Activated naive CD8-positive, alpha-beta T cell (primary cell): ENCODE data around the gene INSM1.

Source experiments
- H3K27ac Mint-ChIP-seq: one replicate; pipeline ENCODE4 v1.8.0; 2021; ENCODE audit warnings: mixed read lengths
- H3K27me3 Mint-ChIP-seq: one replicate; pipeline ENCODE4 v1.8.0; 2021; ENCODE audit warnings: mixed read lengths
- H3K36me3 Mint-ChIP-seq: one replicate; pipeline ENCODE4 v1.8.0; 2021; ENCODE audit warnings: mixed read lengths
- H3K4me1 Mint-ChIP-seq: one replicate; pipeline ENCODE4 v1.8.0; 2021; ENCODE audit warnings: low read depth, mixed read lengths
- H3K4me3 Mint-ChIP-seq: one replicate; pipeline ENCODE4 v1.8.0; 2021; ENCODE audit warnings: mild to moderate bottlenecking, mixed read lengths
- H3K9me3 Mint-ChIP-seq: one replicate; pipeline ENCODE4 v1.8.0; 2021; ENCODE audit warnings: low read depth, mixed read lengths

The INSM1 gene

DNA sequence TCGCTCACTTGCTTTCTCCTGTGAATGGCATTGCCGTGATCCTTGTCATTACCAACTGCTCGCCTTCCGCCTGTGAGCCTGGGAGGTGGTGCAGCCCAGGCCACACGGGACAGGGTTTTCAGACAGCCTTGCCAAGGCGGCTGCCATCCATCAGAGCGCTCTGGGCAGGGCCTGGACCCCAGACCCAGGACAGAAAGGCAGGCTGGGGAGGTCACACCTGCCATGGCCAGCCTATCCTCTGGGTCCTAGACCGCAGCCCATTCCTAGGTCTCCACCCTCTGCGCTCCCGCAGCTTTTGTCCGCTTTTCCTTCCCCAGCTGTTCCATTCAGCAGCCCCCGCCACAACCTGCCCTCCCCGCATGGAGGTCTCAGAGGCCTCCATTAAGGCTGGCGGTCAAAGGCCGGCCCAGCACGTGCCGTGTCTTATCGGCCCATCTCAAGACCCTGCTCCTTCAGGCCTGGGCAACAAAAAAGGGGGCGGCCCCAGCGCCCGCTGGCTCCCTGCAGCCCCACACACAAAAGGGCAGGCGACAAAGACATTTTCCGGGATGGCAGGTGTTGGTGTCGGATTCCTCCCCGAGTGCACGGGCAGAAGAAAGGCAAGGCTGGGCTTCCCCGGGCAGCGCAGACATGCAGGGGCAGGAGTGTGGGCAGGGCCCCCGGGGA is 28.1 kb downstream of the INSM1 start:
- Mint-ChIP-seq H3K27ac (no peak overlapping the region), H3K27me3 (no peaks in the 10 kb centered on the region), H3K9me3 (no peaks in the 10 kb centered on the region), H3K4me3 (no peak overlapping the region), H3K36me3 (peaks cover 2% of the 10 kb centered on the region), H3K4me1 (no peaks in the 10 kb centered on the region)

DNA sequence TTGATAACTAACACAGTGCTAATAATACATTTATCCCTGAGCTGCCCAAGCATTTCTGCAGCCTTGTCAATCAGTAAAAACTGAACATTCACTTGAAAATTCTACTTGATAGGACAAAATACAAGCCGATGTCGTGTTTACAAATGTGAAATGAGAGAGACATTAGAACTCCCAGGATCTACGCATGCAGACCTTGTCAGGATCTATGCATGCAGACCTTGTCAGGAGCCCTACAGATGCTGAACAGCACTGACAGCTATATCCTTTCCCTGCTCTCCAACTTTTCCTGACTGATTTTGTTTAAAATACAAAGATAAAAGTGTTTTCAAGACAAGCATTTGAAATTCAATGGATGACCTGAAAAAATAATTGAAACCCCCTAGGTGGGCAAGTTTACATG is 28.9 kb downstream of the INSM1 start:
- no peaks in the 10 kb centered on the region for H3K27me3 Mint-ChIP-seq
- H3K36me3 Mint-ChIP-seq = peaks cover 2% of the 10 kb centered on the region
- H3K4me3 Mint-ChIP-seq = no peak overlapping the region
- H3K9me3 Mint-ChIP-seq = no peaks in the 10 kb centered on the region
- no peaks in the 10 kb centered on the region for H3K4me1 Mint-ChIP-seq
- no peak overlapping the region for H3K27ac Mint-ChIP-seq

DNA sequence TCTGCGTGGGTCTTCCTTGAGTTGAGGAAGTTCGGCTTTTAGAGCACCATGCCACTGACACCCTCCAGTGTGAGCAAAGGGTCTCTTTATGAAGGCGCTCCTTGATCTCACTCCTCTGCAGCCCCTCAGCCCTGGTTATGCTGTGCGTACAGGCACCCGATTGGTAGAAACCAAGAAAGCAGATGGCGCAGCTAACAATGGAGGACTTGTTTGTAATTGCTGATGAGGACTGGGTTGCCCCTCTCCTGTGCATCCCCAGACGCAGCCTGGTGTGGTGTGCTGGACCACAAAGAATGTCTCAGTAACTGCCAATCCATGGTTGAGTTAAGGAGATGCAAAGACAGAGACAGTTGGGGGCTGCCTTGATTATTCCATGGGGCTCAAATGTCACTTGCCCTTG is 30.2 kb downstream of the INSM1 start:
- Mint-ChIP-seq H3K27ac (no peak overlapping the region), H3K9me3 (no peaks in the 10 kb centered on the region), H3K27me3 (no peaks in the 10 kb centered on the region), H3K4me3 (no peak overlapping the region), H3K4me1 (no peaks in the 10 kb centered on the region), H3K36me3 (peaks cover 5% of the 10 kb centered on the region)

DNA sequence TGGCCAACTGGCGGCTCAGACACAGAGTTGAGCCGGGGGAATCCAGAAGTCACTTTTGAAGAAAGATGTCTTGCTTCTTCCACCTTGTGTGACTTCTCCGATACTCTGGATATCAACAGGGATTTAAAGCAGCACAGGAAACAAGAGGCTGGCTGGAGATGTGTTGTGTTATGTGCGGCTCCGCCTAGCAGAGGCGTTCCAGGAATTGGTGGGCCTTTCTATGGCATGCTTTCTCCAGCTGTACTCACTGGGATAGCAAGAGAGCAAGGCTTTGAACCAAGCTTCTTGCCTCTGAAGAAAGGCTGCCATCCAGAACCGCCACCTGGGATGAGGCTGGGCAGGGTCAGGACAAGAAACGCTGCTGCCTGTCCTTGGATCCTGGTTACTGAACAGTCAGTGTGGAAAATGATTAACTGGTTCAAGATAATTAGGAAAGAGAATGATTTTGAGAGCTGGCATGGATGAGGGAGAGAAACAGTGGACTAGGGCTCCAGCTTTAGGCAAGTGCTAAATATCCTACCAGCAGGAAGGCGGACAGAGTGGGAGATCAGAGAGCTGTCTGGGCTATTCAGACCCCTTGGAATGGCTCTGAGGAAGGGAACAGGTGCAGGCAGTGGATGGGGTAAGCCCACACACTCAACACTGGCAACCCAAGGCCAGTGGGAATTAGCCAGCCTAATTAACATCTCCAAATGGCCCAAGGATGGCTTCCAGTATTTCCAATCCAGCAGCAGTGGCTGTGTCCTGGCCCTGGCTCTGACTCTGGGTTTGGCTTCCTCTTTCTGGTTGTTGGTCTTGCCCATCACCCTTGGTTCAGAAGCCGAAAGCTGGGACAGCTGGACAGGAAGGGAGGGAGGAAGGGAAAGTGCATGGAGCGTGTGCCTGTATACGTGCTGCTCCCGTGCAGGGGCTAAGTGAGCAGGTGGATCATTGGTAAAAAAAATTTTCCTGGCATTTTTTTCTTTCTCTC is 31.9 kb downstream of the INSM1 start:
- Mint-ChIP-seq H3K27ac (no peak overlapping the region), H3K9me3 (no peaks in the 10 kb centered on the region), H3K36me3 (peaks cover 5% of the 10 kb centered on the region), H3K4me1 (no peaks in the 10 kb centered on the region), H3K4me3 (no peak overlapping the region), H3K27me3 (no peaks in the 10 kb centered on the region)

DNA sequence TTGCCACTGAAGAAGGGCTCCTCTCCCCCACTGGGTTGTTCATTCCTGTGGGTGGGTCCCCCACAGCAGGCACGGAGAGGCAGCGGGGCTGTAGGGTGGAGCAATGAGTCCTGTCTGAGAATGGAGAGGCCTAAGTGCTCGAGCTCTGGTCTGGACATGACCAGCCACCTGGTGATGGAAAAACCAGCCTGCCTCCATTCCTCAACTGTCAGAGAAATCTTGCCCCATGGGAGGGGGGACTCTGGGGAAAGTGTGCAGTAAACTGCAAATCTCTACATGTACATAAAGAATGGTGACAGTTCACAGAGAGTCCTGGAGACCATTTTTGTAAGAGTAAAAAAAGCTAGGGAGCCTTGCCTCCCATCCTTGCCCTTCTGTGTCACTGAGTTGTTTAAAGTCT is 34.1 kb downstream of the INSM1 start:
- Mint-ChIP-seq H3K36me3 (peaks cover 5% of the 10 kb centered on the region), H3K27me3 (no peaks in the 10 kb centered on the region), H3K4me3 (no peak overlapping the region), H3K4me1 (no peaks in the 10 kb centered on the region), H3K9me3 (no peaks in the 10 kb centered on the region), H3K27ac (no peak overlapping the region)

DNA sequence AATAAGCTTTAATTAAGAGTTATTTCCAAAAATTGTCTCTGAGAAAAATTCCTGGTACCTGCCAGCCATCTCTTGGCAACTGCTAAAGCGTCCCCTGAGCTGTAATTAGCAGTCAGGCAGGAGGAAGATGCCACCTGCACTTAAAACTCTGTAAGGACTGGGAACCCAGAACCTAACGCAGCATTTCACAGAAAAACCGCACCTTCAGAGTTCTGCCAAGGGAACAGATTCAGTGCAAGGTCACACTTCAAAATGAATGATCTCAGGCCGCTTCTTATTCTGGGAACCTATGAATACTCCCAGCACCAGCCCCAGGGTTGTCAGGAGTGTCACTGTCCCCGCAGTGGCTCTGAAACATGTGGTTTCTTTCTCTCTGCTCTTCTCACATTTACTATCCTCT is 36.7 kb downstream of the INSM1 start:
- H3K27me3 Mint-ChIP-seq = no peaks in the 10 kb centered on the region
- peaks cover 3% of the 10 kb centered on the region for H3K36me3 Mint-ChIP-seq
- H3K4me1 Mint-ChIP-seq = no peaks in the 10 kb centered on the region
- H3K9me3 Mint-ChIP-seq = no peaks in the 10 kb centered on the region
- H3K27ac Mint-ChIP-seq = peak overlapping the region; percentile 23
- H3K4me3 Mint-ChIP-seq = no peak overlapping the region

DNA sequence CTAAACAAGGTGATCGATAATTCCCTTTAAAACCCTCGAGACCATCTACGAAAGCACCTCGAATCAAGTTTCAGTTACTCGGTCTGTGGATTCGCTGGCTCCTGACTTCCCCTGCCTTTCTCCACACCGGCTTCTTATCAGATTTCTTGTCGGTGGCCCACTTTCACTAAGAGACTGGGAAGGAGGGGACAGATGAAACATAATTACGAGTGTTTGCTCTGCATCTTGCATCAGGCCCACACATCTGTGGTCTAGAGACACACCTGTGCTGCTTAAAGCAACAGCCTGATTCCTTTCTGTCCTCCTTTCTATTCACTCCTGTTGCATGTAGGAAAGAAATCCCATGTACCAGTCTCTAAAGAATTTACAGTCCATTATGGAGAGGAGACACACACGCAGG is 37.7 kb downstream of the INSM1 start:
- Mint-ChIP-seq H3K4me1 (no peaks in the 10 kb centered on the region), H3K36me3 (peaks cover 3% of the 10 kb centered on the region), H3K27me3 (no peaks in the 10 kb centered on the region)

DNA sequence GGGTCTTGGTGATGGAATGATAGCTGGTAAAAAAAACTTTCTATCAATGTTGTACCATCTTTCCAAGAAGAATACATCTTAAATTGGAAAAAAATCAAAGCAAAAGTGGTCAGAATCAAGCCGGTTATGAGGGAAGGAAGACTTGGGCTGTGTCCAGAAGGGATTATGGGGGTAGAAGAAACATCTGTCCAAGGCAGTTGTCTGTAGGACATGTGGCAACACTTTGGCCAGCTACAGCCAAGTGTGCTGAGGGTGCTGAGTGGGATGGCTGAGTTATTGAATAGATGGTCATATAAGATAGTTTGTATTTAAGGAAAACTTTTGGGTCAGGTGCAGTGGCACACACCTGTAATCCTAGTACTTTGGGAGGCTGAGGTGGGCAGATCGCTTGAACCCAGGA is 38.4 kb downstream of the INSM1 start:
- Mint-ChIP-seq H3K9me3 (no peaks in the 10 kb centered on the region), H3K36me3 (peaks cover 6% of the 10 kb centered on the region), H3K4me1 (no peaks in the 10 kb centered on the region), H3K27ac (no peak overlapping the region), H3K27me3 (no peaks in the 10 kb centered on the region), H3K4me3 (no peak overlapping the region)

More for the DNA sequence above, 37.7 kb downstream of the INSM1 start:
- Mint-ChIP-seq H3K4me3 (no peak overlapping the region), H3K27ac (no peak overlapping the region), H3K9me3 (no peaks in the 10 kb centered on the region)

DNA sequence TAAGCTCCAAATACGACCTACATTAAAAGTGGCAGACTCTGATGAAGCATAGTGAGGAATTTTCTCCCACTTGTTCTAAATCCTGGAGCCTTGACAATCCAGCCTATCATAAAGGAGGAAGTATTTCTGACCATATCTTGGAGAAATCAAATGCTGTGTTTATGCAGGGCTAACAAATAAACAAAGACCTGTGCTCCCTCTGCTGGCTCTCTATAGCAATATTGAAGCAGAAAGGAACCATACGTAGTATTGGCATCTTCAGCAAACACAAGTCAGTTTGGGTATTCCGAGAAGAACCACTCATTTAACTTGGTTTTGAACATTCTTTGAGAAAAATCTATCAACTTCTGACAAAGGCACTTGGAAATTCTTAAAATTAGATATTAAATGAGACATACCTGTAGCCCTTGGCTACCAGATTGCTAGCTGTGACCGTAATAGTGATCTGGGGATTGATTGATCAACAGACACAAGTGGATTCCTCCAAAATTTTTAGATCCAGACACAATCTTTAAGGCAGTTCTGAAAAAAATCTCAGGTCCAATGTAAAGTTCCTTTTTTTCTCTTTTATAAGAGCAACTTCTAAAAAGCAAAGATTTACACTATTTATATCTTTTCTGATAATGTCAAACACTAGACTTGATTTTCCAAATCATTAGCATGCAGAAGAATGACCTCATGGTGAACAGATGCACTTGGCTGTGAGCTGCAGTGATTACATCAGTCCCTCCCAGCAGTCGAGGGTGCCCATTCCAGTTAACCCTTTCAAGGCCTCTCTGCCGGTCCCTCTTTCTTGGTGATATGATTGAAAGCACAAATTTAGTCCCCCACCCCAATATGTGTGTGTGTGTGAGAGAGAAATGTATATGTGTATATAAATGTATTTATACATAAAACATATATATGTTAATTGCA is 40.2 kb downstream of the INSM1 start:
- H3K27me3 Mint-ChIP-seq = no peaks in the 10 kb centered on the region
- H3K36me3 Mint-ChIP-seq = peaks cover 10% of the 10 kb centered on the region
- no peak overlapping the region for H3K27ac Mint-ChIP-seq
- no peaks in the 10 kb centered on the region for H3K4me1 Mint-ChIP-seq
- no peak overlapping the region for H3K4me3 Mint-ChIP-seq
- no peaks in the 10 kb centered on the region for H3K9me3 Mint-ChIP-seq

DNA sequence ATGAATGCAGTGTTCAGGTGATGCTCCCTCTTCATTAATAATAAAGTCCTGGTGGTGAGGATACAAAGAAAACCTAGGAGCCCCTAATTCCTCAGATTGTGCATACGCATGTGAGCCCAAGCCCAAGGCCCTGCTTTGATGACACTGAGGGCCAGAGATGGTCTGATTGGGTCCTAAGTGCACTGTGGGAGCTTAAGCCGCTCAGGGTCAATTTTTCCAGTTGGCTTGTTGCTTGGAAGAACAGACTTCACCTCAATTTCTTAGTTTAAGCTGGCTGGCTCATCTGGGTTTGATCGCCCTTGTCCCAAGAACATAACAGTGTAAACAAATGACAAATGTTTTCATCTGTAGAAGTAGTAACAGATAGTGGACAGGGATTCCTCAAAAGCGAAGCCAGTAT is 41.4 kb downstream of the INSM1 start:
- Mint-ChIP-seq H3K36me3 (peaks cover 10% of the 10 kb centered on the region), H3K27me3 (no peaks in the 10 kb centered on the region), H3K4me3 (no peak overlapping the region), H3K27ac (no peak overlapping the region), H3K4me1 (no peaks in the 10 kb centered on the region), H3K9me3 (no peaks in the 10 kb centered on the region)

DNA sequence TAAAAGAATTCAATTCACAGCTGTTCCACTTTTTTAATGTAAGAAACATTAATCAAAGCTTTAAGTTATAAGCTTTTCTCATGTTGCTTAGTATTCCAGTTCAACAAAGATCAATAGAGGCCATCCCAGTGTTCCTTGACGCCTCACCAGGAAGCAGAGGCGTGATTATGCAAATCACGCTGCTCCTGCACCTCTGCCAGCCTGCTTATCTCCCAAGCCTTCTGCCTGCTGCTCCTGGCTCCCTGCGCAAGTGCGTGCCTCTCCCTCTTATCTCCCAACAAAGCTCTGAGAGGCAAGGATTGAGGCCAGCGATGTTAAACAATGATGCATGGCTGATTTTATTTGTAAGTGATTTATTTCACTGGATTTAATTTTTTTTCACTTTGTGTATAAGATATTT is 42.8 kb downstream of the INSM1 start:
- Mint-ChIP-seq H3K27ac (no peak overlapping the region), H3K9me3 (no peaks in the 10 kb centered on the region), H3K36me3 (peaks cover 10% of the 10 kb centered on the region), H3K27me3 (no peaks in the 10 kb centered on the region), H3K4me1 (no peaks in the 10 kb centered on the region), H3K4me3 (no peak overlapping the region)

DNA sequence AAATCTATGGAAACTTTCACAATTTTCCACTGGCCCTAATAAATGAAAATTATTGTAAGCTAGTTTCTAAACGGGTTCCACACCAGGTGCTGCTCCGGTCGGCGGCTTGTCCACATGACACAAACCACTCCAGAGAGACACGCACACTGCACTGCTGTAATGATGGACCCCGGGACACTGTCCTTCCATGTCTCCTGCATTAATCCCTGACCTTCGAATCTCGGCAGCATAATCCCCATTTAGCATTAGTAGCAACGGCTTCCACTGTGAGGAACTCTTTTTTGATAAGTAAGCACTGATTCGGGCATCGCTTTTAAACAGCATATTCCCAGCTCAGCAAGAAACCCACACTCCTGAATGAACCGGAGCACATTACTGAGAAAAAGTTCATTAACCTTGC is 43.5 kb downstream of the INSM1 start:
- Mint-ChIP-seq H3K4me3 (no peak overlapping the region), H3K9me3 (no peaks in the 10 kb centered on the region), H3K27ac (no peak overlapping the region), H3K27me3 (no peaks in the 10 kb centered on the region), H3K4me1 (no peaks in the 10 kb centered on the region), H3K36me3 (peaks cover 10% of the 10 kb centered on the region)

DNA sequence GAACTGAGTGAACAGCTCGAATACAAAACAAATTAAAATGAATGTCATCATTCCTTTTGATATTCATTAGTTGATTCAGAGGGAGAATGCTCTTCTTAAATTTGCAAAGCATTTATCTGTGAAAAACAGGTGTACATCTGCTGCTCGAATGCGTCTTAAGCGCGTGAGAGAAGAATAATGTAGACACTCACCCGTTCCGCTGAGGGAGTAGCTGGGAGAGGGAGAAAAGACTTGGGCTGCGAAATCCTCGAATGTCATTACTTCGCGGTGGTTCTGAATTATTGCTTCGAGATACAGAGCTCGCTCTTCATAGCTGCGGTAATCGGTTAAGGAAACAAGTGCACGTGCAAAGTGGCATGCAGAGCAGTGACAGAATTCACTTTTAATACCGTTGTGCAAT is 43.9 kb downstream of the INSM1 start:
- H3K4me1 Mint-ChIP-seq = no peaks in the 10 kb centered on the region
- peaks cover 10% of the 10 kb centered on the region for H3K36me3 Mint-ChIP-seq
- H3K4me3 Mint-ChIP-seq = no peak overlapping the region
- H3K27me3 Mint-ChIP-seq = no peaks in the 10 kb centered on the region
- H3K27ac Mint-ChIP-seq = no peak overlapping the region
- H3K9me3 Mint-ChIP-seq = no peaks in the 10 kb centered on the region

DNA sequence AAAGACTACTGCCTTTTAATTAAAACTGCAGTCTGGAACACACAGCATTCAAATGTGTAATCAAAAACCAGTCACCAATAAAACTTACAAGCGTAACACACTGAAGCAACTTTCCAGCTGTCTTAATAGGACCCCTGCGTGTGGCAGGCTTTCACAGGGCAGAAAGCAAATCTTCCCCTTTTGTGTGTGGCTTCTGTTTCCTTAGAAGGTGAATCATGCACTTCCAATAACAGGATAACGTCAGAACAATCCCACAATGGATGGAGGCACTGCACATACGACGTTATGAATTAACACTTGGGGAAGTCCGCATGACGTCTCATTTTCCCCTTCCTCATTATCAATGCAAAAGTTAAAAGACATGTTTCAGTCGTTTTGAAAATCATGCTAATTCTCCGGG is 44.8 kb downstream of the INSM1 start:
- H3K27ac Mint-ChIP-seq = peak overlapping the region; percentile 43
- H3K36me3 Mint-ChIP-seq = peaks cover 10% of the 10 kb centered on the region
- no peak overlapping the region for H3K4me3 Mint-ChIP-seq
- H3K4me1 Mint-ChIP-seq = peaks cover 2% of the 10 kb centered on the region
- H3K27me3 Mint-ChIP-seq = no peaks in the 10 kb centered on the region
- no peaks in the 10 kb centered on the region for H3K9me3 Mint-ChIP-seq

DNA sequence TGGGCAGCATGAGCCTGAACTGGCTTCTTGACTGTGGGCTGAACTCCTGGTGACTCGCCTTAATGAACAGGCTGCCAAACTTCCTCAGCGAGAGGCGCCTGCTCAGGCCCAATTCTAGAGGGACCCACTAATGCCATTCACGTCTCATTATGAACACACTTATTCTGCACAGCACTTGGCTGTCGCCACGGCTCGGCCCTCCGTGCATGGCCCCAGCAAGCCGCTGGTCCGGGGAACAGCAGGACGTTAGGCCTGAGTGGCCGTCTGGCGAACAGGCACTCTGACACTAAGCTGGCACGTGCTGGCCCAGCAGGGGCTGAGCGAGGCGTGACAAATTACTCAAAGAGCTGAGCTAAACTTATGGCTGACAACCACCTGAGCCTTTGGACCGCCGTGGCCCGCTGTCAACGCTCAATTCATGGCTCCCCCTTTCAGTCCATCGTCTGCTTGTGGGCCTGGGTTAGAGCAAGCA is 45.9 kb downstream of the INSM1 start:
- Mint-ChIP-seq H3K4me3 (no peak overlapping the region), H3K27me3 (no peaks in the 10 kb centered on the region), H3K27ac (no peak overlapping the region), H3K9me3 (no peaks in the 10 kb centered on the region), H3K36me3 (peaks cover 16% of the 10 kb centered on the region), H3K4me1 (peaks cover 9% of the 10 kb centered on the region)
